HTR-8/SVneo (cell line): ENCODE measurements around the gene SLC10A6.

Experiments used
- DNase-seq: peaks from one replicate; pipeline ENCODE4 v3.0.0; 2011; ENCODE audit warnings: low spot score, mixed read lengths; ENCODE audit not compliant: insufficient read length
- FAIRE-seq: peaks from 2 replicates; lab custom pipeline; 2011; peaks lifted over from hg19 to GRCh38; lab: Jason Lieb, UNC

SLC10A6 gene

DNA sequence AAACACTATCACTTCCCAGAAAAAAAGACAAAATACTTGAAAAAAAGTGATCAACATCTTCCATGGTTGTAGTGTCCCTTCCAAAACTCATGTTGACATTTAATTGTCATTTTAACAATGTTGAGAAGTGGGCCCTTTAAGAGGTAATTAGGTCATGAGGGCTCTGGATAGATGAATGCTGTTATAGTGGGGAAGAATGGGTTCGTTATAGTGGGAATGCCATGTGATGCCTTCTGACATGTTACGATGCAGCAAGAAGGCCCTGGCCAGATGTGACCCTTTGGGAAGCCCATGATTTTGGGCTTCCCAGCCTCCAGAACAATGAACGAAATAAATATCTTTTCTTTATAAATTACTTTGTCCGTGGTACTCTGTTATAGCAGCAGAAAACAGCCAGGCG is 4.0 kb upstream of the SLC10A6 start:
- FAIRE-seq (no peak), DNase-seq (no peak)

DNA sequence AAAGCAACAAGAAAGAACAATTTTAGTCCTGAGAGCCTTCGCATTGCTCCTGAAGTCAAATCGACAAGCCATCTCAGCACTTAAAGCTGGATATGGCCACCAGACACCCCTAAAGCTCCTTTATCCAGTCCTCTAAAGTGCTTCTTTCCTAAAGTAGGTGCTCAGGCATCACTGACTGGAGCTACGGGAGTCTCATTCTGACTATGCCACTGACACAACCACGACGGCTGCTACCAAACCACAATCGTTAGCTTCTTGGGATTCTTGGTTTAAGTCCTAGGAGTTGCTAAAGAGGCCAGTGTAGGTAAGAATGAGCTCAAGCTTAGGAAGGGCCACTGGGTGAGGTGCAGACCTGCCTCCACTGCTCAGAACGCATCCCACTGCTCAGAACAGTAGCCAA is 1.0 kb downstream of the SLC10A6 start:
- no peak for FAIRE-seq
- no peak for DNase-seq

- FAIRE-seq (no peak), DNase-seq (no peak)
These were observed 1.6 kb downstream of the SLC10A6 start for GRCh38 chr4:86847571-86847970.

DNA sequence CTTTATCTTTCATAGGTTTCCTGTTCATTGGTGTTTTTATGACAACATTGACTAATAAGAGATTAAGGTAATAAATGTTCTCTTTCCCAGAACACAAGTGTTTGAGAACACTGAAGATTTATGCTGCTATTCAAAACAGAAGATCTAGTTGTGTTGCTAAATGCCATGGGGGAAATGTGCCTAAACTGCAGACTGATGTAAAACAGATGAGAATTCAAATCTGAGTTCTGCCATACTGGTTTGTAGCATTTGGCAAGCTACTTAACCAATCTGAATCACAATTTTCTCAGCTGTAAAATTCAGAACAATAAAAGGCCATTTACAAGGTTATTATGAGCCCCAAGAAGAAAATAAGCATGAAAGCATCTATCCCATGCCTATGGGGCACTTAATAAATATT is 2.3 kb downstream of the SLC10A6 start:
- DNase-seq (no peak), FAIRE-seq (no peak)

- DNase-seq, result no peak
- no peak for FAIRE-seq
These were observed 3.6 kb downstream of the SLC10A6 start for GRCh38 chr4:86845593-86845992.

DNA sequence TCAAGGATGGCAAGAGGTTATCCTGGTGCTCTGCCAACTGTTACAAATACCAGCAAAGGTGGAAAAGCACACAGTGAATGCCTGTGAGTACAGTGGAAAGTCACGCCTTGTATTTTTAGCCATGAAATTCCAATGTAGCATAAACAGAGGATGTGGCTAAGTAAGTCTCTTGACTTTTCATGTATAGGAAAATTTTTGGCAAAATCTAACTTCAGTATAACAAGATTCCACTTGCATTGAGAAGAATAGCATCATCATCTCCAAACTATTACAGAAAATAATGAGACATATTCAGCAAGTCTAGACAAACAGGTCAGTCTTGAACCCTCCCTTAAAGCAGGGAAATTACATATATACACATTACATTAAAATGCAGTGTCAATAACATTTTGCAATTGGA is 7.9 kb downstream of the SLC10A6 start:
- no peak for FAIRE-seq
- DNase-seq, result no peak

DNA sequence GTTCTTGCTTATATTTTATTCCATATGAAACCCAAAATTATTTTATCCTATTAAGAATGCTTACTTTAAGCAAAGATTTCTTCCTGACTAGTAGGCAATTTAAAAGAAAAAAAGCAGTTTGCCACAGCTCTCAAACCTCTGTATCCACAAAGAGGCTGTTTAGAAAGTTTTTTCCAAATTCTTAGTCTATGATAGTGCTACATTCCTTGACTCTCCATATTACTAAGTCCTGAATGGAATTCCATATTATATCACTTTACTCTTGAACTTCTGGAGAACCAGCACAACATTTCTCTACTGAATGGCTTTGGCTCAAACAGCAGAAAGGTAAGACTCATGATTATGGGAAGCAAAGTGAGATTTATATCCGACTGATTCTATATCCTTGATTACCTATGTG is 8.3 kb downstream of the SLC10A6 start:
- FAIRE-seq, result no peak
- no peak for DNase-seq

DNA sequence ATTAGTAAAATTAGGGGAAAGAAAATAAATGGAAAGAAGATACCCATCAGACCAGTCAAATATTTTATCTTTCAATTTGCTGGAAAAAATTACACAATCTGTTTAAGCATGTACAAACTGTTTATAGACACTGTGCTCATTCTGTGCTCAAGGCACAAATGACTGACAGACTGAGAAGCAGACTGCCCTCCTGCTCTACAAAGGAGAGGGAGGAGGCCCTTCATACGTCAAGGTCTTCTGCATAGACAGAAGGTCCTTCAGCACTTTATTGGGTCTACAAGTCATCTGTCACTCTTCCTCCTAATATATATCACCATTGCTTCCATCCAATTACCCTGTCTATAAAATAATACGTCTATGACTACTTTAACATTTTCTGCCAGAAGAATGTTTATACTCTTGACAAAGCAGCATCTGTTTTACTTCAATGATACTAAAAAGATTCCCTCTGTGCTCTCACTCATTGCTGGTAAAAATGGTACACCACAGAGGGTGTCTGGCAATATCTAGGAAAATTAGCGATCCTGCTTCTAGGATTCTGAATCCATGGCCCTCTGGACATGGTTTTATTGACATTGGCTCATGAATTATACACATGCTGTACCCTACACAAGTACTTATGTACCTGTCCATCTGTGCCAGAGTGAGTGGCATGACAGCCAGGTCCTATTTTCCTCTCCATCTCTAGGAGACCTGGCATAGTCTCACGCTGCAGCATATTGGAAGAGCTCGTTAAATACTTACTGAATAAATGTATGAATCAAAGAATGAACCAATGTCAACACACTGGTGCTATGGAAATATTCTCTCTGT is 11.3 kb downstream of the SLC10A6 start:
- DNase-seq (no peak), FAIRE-seq (no peak)

DNA sequence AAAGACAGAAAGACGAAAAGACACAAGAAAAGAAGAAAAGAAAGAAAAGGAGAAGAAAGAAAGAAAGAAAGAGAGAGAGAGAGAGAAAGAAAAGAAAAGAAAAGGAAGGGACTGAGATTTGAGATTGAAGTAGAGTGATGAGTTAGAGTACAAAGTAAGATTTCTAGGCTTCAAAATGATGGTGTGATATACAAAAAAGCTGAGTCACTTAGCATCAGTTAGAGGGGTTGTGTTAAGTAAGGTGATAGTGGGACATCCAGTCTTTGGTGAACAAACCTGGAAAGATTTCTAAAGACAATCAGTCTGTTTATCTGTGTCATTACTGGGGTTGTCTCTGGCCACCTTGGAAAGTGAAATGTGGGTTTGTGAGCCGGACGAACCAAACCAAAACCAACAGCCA is 13.5 kb downstream of the SLC10A6 start:
- DNase-seq, result no peak
- no peak for FAIRE-seq

GRCh38 chr4:86834901-86835300 is 14.3 kb downstream of the SLC10A6 start:
- DNase-seq, result peak; percentile 21
- peak; percentile 80 for FAIRE-seq

DNA sequence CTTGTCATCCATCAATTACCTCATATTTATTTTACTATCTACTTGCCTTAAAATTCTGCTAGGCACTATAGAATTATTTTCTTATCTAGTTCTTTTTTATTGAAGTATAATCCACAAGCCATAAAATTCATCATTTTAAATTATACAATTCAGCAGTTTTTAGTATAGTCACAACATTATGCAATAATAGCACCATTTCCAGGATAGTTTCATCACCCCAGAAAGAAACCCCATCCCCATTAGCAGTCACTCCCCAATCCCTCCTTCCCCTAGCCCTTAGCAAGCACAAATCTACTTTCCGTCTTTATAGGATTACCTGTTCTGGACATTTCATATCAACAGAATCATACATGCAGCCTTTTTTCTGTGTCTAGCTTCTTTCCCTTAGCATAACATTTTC is 15.6 kb downstream of the SLC10A6 start:
- FAIRE-seq (no peak), DNase-seq (no peak)

- FAIRE-seq (no peak), DNase-seq (peak; percentile 64)
These were observed 17.7 kb downstream of the SLC10A6 start for GRCh38 chr4:86831262-86832130.

DNA sequence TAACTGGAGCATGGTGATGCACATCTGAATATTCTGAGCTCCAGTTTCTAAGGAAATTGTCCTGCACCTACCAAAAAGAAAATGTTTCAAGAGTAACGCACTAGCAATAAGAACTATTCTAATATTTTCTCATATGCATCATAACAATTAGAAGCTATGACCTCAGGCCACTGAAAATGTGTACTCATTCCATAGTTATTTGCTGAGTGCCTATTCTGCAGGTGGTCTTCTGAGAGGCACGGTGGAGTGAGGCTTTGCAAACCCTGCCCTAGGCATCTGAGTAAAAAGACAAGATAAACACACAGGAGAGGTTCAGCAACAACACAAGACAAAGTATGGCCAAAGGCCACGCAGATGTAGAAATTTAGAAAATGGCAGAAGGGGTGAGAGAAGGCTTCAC is 23.7 kb downstream of the SLC10A6 start:
- DNase-seq (peak; percentile 8), FAIRE-seq (no peak)

DNA sequence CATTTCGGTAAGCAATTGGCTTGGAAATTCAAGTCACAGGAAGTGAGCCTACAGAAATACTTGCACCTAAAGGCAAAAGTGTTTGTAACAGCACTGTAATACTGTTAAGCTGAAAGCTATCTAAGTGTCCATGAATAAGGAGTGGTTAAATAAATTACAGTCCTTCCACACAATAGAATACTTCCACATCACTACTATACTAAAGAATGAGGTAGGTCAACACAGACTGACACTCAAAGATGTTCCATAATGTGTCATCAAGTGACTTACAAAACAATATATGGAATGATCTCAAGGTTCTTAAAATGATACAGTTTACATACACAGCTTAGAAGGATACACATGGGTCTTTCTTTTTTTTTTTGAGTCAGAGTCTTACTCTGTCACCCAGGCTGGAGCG is 27.0 kb downstream of the SLC10A6 start:
- FAIRE-seq, result no peak
- no peak for DNase-seq

- FAIRE-seq, result no peak
- no peak for DNase-seq
These were observed 28.0 kb downstream of the SLC10A6 start for GRCh38 chr4:86821151-86821550.

DNA sequence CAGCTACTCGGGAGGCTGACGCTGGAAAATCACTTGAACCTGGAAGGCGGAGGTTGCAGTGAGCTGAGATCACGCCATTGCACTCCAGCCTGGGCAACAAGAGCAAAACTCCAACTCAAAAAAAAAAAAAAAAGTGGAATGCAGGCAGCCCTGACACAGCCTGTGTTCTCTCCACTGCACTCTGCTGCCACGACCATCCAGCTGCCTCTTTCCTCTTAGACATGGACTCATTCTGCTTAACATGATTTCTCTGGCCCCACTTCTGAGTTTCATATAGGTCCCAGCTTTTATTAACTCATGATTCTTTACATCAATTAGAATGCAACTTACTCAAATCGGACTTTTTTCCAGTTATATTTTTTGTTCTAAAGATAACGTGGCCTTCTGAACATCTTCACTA is 29.6 kb downstream of the SLC10A6 start:
- no peak for FAIRE-seq

GRCh38 chr4:86818841-86819240 is 30.3 kb downstream of the SLC10A6 start:
- DNase-seq, result no peak
- FAIRE-seq, result no peak

More for the DNA sequence above, 29.6 kb downstream of the SLC10A6 start:
- DNase-seq, result no peak

DNA sequence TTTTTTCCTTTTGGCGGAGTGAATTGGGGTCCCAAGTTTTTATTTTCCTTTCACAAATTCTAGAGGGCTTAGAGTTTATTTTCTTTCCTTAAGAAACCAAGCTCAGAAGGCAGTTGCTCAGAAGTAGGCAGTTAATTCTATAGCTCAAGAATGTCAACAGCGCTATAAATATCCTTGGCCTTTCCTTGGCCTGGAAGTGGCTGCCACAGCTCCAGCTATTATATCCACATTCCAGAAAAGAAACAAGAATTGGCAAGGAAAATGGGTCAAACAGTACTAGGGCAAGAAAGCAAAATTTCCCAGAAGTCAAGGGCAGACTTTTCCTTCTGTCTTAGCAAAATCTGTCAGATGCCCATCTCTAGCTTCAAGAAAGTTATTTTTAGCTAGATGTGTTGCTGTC is 31.0 kb downstream of the SLC10A6 start:
- FAIRE-seq (no peak), DNase-seq (no peak)

GRCh38 chr4:86816501-86817273 is 32.5 kb downstream of the SLC10A6 start:
- FAIRE-seq (no peak), DNase-seq (no peak)

- FAIRE-seq (no peak), DNase-seq (no peak)
These were observed 33.5 kb downstream of the SLC10A6 start for GRCh38 chr4:86815653-86816052.

- DNase-seq (no peak), FAIRE-seq (no peak)
These were observed 38.3 kb downstream of the SLC10A6 start for GRCh38 chr4:86810847-86811246.
